Measurements from ENCODE around the gene CALM3. TPM values are rescaled to one million over a fixed set of nuclear protein-coding genes. Genes with fewer than 3 reads are reported as not detected.

The CALM3 gene
- total and polyA plus RNA-seq, 2 of the 13 experiments (the other 11 are each of a cell fraction or from before 2014, with no cell fraction given): 239 to 258 TPM

DNA sequence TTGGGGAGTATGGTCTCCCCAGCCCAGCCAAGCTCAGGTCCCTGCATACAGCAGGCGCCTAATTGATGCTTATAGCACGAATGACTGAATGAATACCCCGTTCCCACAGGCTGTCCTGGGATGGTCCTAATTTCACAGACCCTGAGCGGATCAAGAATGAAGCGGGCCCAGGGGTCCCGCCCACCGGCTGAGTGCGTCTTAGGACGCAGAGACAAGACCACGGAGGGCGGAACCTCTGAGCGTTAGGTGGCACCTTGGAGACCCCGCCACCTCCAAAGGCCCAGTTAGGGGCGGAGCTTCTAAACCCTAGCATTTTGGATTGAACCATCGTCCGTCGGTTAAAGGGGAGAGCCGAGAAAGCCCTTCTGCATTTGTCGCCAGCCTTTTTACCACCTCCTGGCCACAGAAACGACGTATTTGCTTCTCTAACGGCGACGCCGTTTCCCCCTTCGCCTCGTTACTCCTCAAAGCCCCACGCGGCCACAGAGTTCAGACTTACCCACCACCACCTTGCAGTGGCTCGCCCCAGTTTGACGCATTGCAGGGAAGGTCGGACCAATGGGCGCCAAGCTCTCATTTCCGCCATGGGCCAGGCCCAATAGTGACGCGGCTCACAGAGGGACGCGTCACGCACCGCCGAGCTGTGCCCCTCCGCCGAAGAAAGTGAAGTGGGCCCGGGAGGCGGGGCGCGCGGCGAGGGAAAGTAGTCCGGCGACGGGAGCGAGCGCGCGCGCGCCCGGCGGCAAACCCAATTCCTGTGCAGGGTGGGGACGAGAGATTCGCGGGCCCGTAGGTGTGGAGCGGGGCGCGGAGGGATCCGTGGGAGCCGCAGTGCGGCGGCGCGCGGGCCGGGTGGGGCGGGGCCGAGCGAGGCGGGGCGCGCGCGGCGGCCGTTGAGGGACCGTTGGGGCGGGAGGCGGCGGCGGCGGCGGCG is 479 bp upstream of the CALM3 start:
- Histone ChIP-seq H3K27me3 (ENCODE audit: control insufficient read depth in 1 of 2, insufficient read depth in 2 of 2, low read length in 2 of 2) (no peaks in the 10 kb centered on the region; a peak in 1 of 5 replicates), H3K9ac (ENCODE audit: insufficient read depth, low read depth, low read length) (peak overlapping the region; percentile 98), H2AFZ (ENCODE audit: low read length) (peak overlapping the region; percentile 99), H3K36me3 (replicated peaks in 1 of 2; ENCODE audit: control insufficient read depth in 1 of 2, insufficient read depth in 2 of 2, low read length in 2 of 2) (peaks cover 2 to 7% of the 10 kb centered on the region in 2 experiments; a peak in 4 of 5 replicates), H3K4me1 (ENCODE audit: insufficient read depth, low read length) (peaks cover 38% of the 10 kb centered on the region), H3K9me3 (ENCODE audit: low read length) (peaks cover 12% of the 10 kb centered on the region; the same call in 1 of the 2 replicates), H3K79me2 (ENCODE audit: insufficient read depth, low read length) (peaks cover 40% of the 10 kb centered on the region), H3K4me2 (ENCODE audit: low read depth, low read length) (peak overlapping the region; percentile 76), H3K27ac (ENCODE audit: extremely low read length, insufficient read depth, low read length) (peak overlapping the region; percentile 98), H4K20me1 (ENCODE audit: insufficient read depth, low read length) (peaks cover 14% of the 10 kb centered on the region; the same call in 1 of the 2 replicates), H3K4me3 (replicated peaks in 1 of 3; ENCODE audit: insufficient read depth in 1 of 3, low read depth in 2 of 3, low read length in 3 of 3) (peak overlapping the region; percentile 62 to 98 (median 94))
- ATAC-seq (peak; percentile 80), FAIRE-seq (peak; percentile 8), DNase-seq (ENCODE audit: low spot score) (peak; percentile 92)
- POLR2A ChIA-PET: interaction anchor here (0.7 to 1.7 kb wide), 10 partner anchors 8 to 513 kb away, joined by 3 to 16 read pairs (median 4); partner anchors contain the start of genes AP2S1, DACT3, SLC1A5 and ZC3H4
- CTCF ChIA-PET (ENCODE audit: low intra/inter-chr PET ratio, low total read pairs): no interaction called here
- BruUV-seq (replicated peaks): TSS peak; percentile 86
- intact Hi-C loops (cut with micrococcal nuclease; ENCODE audit: unreplicated experiment) (no loop called here), in situ Hi-C loops (cut with HindIII; ENCODE audit: extremely low pct_ligation_motif_present, low pct_unique_long_range_greater_than_20kb) (no loop called here)
- 7% methylated on average over 9 of the region's 93 CpGs for WGBS (ENCODE audit: low lambda C conversion rate)
- TF ChIP-seq, protein P1, sequence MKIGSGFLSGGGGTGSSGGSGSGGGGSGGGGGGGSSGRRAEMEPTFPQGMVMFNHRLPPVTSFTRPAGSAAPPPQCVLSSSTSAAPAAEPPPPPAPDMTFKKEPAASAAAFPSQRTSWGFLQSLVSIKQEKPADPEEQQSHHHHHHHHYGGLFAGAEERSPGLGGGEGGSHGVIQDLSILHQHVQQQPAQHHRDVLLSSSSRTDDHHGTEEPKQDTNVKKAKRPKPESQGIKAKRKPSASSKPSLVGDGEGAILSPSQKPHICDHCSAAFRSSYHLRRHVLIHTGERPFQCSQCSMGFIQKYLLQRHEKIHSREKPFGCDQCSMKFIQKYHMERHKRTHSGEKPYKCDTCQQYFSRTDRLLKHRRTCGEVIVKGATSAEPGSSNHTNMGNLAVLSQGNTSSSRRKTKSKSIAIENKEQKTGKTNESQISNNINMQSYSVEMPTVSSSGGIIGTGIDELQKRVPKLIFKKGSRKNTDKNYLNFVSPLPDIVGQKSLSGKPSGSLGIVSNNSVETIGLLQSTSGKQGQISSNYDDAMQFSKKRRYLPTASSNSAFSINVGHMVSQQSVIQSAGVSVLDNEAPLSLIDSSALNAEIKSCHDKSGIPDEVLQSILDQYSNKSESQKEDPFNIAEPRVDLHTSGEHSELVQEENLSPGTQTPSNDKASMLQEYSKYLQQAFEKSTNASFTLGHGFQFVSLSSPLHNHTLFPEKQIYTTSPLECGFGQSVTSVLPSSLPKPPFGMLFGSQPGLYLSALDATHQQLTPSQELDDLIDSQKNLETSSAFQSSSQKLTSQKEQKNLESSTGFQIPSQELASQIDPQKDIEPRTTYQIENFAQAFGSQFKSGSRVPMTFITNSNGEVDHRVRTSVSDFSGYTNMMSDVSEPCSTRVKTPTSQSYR (CRISPR knock-in tag; IDR thresholded peaks at IDR 0.05; ENCODE audit: borderline replicate concordance): peak; percentile 47; the same call in 1 of the 2 replicates
- TF ChIP-seq ADNP (CRISPR knock-in tag; IDR thresholded peaks at IDR 0.05) (no peak), GTF2F1 (IDR thresholded peaks at IDR 0.05; ENCODE audit: low read length) (no peak), ZNF616 (CRISPR knock-in tag; IDR thresholded peaks at IDR 0.05; ENCODE audit: low read depth) (no peak), AGO1 (IDR thresholded peaks at IDR 0.05; ENCODE audit: low read depth, low read length, poor library complexity, severe bottlenecking) (no peak), TFAP4 (IDR thresholded peaks at IDR 0.05; ENCODE audit: borderline replicate concordance, low read depth) (peak; percentile 37; the same call in 1 of the 2 replicates), ZNF615 (CRISPR knock-in tag; IDR thresholded peaks at IDR 0.05; ENCODE audit: borderline replicate concordance) (0 out of 2 replicates have a peak, but pooled peaks have one; percentile 73), CEBPG (CRISPR knock-in tag; IDR thresholded peaks at IDR 0.05) (0 out of 2 replicates have a peak, but pooled peaks have one; percentile 26), MAZ (IDR thresholded peaks at IDR 0.05; ENCODE audit: borderline replicate concordance, low read depth, low read length) (peak; percentile 88; the same call in 1 of the 2 replicates), MAZ (CRISPR knock-in tag; IDR thresholded peaks at IDR 0.05; ENCODE audit: low read depth) (peak; percentile 83), ELF3 (CRISPR knock-in tag; IDR thresholded peaks at IDR 0.05) (peak; percentile 67), ZNF292 (CRISPR knock-in tag; IDR thresholded peaks at IDR 0.05; ENCODE audit: borderline replicate concordance, low read depth) (no peak), CREM (IDR thresholded peaks at IDR 0.05) (peak; percentile 86), CREM (CRISPR knock-in tag; IDR thresholded peaks at IDR 0.05) (no peak), POLR2AphosphoS2 (IDR thresholded peaks at IDR 0.05; ENCODE audit: low read depth, low read length) (no peak), ZNF724P (CRISPR knock-in tag; IDR thresholded peaks at IDR 0.05; ENCODE audit: borderline replicate concordance) (no peak), SNAPC2 (CRISPR knock-in tag; IDR thresholded peaks at IDR 0.05) (no peak), ZMYM4 (CRISPR knock-in tag; IDR thresholded peaks at IDR 0.05) (peak; percentile 97)
- TF ChIP-seq, protein P2, sequence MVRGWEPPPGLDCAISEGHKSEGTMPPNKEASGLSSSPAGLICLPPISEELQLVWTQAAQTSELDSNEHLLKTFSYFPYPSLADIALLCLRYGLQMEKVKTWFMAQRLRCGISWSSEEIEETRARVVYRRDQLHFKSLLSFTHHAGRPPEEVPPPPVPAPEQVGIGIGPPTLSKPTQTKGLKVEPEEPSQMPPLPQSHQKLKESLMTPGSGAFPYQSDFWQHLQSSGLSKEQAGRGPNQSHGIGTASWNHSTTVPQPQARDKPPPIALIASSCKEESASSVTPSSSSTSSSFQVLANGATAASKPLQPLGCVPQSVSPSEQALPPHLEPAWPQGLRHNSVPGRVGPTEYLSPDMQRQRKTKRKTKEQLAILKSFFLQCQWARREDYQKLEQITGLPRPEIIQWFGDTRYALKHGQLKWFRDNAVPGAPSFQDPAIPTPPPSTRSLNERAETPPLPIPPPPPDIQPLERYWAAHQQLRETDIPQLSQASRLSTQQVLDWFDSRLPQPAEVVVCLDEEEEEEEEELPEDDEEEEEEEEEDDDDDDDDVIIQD (CRISPR knock-in tag; IDR thresholded peaks at IDR 0.05; ENCODE audit: low read depth): peak; percentile 94

Data from HepG2 (cell line).